K562 (cell line): ENCODE measurements around the gene FBLN2. TPM values are rescaled to one million over a fixed set of nuclear protein-coding genes. Genes with fewer than 3 reads are reported as not detected.

ENCODE experiments used
- ATAC-seq: fragments of 200-7000 bp; cut with Tn5 transposase; 3 replicates; pipeline ENCODE4 v1.9.1; 2020; ENCODE audit warnings: moderate library complexity
- BruUV-seq: library from RNA; stranded (reverse); fragments of 400-500 nt; replicated peaks from 2 replicates; lab custom pipeline; 2021; lab: Mats Ljungman, UMichigan
- CTCF ChIA-PET: fragments of 300-600 bp; formaldehyde crosslinking; extraction: SDS; loops from one replicate; lab custom pipeline; 2021; ENCODE audit warnings: low intra/inter-chr PET ratio; lab: Yijun Ruan, JAX
- POLR2A ChIA-PET: fragments of 300-600, 350-650 bp; sonication (Branson Sonifier 250); formaldehyde crosslinking; extraction: SDS; loops from one replicate; lab custom pipeline; 2021; ENCODE audit warnings: antibody characterized with exemption, inconsistent platforms; lab: Yijun Ruan, JAX
- DNase-seq, 4 experiments: peaks; one replicate each; pipeline versions ENCODE4 v3.0.0 to v3.0.0-alpha.2; 2011 to 2018; ENCODE audit warnings: low spot score in 3 of 4, mixed read lengths in 3 of 4; ENCODE audit errors: extremely low read depth in 1 of 4
- FAIRE-seq: peaks from 2 replicates; lab custom pipeline; 2011; peaks lifted over from hg19 to GRCh38; lab: Jason Lieb, UNC
- H2AFZ ChIP-seq: 2 replicates; pipeline ENCODE4 v1.6.0; 2011; ENCODE audit warnings: low read depth, low read length, control low read depth, inconsistent platforms
- H3K27ac ChIP-seq: fragments of 200-600 bp; 3 replicates; pipeline ENCODE4 v1.8.0; 2011; ENCODE audit warnings: low read depth, mild to moderate bottlenecking, control low read depth, inconsistent platforms, low read length, moderate library complexity, mixed read lengths; ENCODE audit errors: extremely low read depth
- H3K27me3 ChIP-seq, 2 experiments: fragments of 300-600 bp in 1 of 2; 2 replicates in 1 of 2; 3 replicates in 1 of 2; pipeline versions ENCODE4 v1.6.0 to v1.8.0; 2011; ENCODE audit warnings: inconsistent platforms in 2 of 2, low read length in 2 of 2, mild to moderate bottlenecking in 1 of 2, mixed read lengths in 1 of 2, moderate library complexity in 1 of 2; ENCODE audit not compliant: control insufficient read depth in 2 of 2, insufficient read depth in 2 of 2
- H3K36me3 ChIP-seq: fragments of 300-600 bp; 3 replicates; pipeline ENCODE4 v1.8.0; 2011; ENCODE audit warnings: mild to moderate bottlenecking, low read length, inconsistent platforms; ENCODE audit not compliant: control insufficient read depth, insufficient read depth
- H3K4me1 ChIP-seq, 2 experiments: fragments of 200-600 bp in 1 of 2; replicated peaks in 1 of 2; 2 replicates in 1 of 2; 3 replicates in 1 of 2; pipeline versions ENCODE4 v1.5.1 to v1.8.0; 2011; ENCODE audit warnings: inconsistent platforms in 2 of 2, low read length in 2 of 2, mild to moderate bottlenecking in 1 of 2, mixed read lengths in 1 of 2, moderate library complexity in 1 of 2; ENCODE audit not compliant: control insufficient read depth in 2 of 2, insufficient read depth in 2 of 2
- H3K4me2 ChIP-seq: 2 replicates; pipeline ENCODE4 v1.6.1; 2011; ENCODE audit warnings: low read length, control low read depth, inconsistent platforms, mixed read lengths; ENCODE audit not compliant: insufficient read depth
- H3K4me3 ChIP-seq: fragments of 200-600 bp; sonication (generic), shearing (Covaris generic); 2 replicates; pipeline ENCODE4 v1.5.1; 2016; ENCODE audit warnings: control low read depth, inconsistent platforms
- H3K79me2 ChIP-seq: fragments of 200-600 bp; 3 replicates; pipeline ENCODE4 v1.8.0; 2011; ENCODE audit warnings: low read length, inconsistent platforms; ENCODE audit not compliant: control insufficient read depth, insufficient read depth
- H3K9ac ChIP-seq, 2 experiments: 2 replicates each; pipeline versions ENCODE4 v1.6.0 to v1.6.1; 2011; ENCODE audit warnings: low read depth in 2 of 2, low read length in 2 of 2, control low read depth in 1 of 2, inconsistent platforms in 1 of 2, mild to moderate bottlenecking in 1 of 2, mixed read lengths in 1 of 2; ENCODE audit not compliant: insufficient read depth in 1 of 2
- H3K9me1 ChIP-seq: one replicate; pipeline ENCODE4 v1.6.0; 2011; ENCODE audit warnings: inconsistent platforms, mild to moderate bottlenecking, low read length, moderate library complexity; ENCODE audit not compliant: control insufficient read depth, insufficient read depth
- H3K9me3 ChIP-seq: replicated peaks from 2 replicates; pipeline ENCODE4 v1.5.1; 2011; ENCODE audit warnings: low read depth, low read length, inconsistent platforms; ENCODE audit not compliant: control insufficient read depth, insufficient read depth
- H4K20me1 ChIP-seq: replicated peaks from 2 replicates; pipeline ENCODE4 v1.6.1; 2011; ENCODE audit warnings: low read length, inconsistent platforms, mixed read lengths; ENCODE audit not compliant: control insufficient read depth, insufficient read depth
- ATF7 ChIP-seq: fragments of 450-650 bp; IDR thresholded peaks from 2 replicates; pipeline ENCODE4 v1.7.1; 2014; ENCODE audit warnings: mild to moderate bottlenecking, moderate library complexity
- RBM25 ChIP-seq: fragments of 200-400 bp; formaldehyde crosslinking; IDR thresholded peaks from 2 replicates; pipeline ENCODE4 v1.6.1; 2018; ENCODE audit warnings: low read length, low read depth, moderate library complexity; ENCODE audit not compliant: severe bottlenecking
- TFE3 ChIP-seq: fragments of 450-650 bp; formaldehyde crosslinking; IDR thresholded peaks from 2 replicates; pipeline ENCODE4 v1.4.0; 2020; ENCODE audit warnings: mild to moderate bottlenecking, mixed read lengths
- WGBS: fragments of 100-300 bp; shearing (Covaris generic); methylation state at CpG from one replicate; pipeline ENCODE4 v1.1.6; 2016; ENCODE audit warnings: low coverage, mixed read lengths; ENCODE audit not compliant: insufficient coverage; ENCODE audit errors: missing lambda C conversion rate; 5-methylcytosine and 5-hydroxymethylcytosine counted together
- in situ Hi-C: fragments of 300-500 bp; cut with MboI; formaldehyde crosslinking; loops from 4 replicates; pipeline ENCODE4 v1.15.0; 2018; ENCODE audit warnings: inconsistent platforms, mixed read lengths
- intact Hi-C: fragments of 100-400 bp; cut with micrococcal nuclease; formaldehyde crosslinking; loops from 2 replicates; pipeline ENCODE4 v1.14.2; 2022
- polyA plus RNA-seq, 8 experiments: library from polyadenylated mRNA; depleted of rRNA in 4 of 8; stranded (reverse) in 5 of 8; unstranded in 3 of 8; fragments of >200 nt; fragmentation: Nextera tagmentation in 2 of 8; fragmentation: Illumina TruSeq in 1 of 8; extraction: Ambion mirVana in 2 of 8; extraction: Trizol in 1 of 8; gene quantifications; 2 replicates each; pipeline versions ENCODE4 v1.2.1 to v1.2.3, GENCODE V29; 2011 to 2014; ENCODE audit warnings: inconsistent platforms in 1 of 8, missing spikeins in 1 of 8
- total RNA-seq, 7 experiments: library from RNA; depleted of rRNA in 6 of 7; stranded (reverse); fragments of >200 nt in 6 of 7; fragmentation: Illumina TruSeq in 2 of 7; extraction: Trizol in 2 of 7; gene quantifications; 2 replicates each; pipeline versions ENCODE4 v1.2.1 to v1.2.3, GENCODE V29; 2011 to 2021; ENCODE audit warnings: low replicate concordance in 1 of 7

FBLN2 gene
- total and polyA plus RNA-seq, 9 of the 15 experiments (the other 6 are each of a cell fraction or from before 2014, with no cell fraction given), result 0.03 to 0.10 (median 0.04) TPM; not detected in 6

- no TSS peak for BruUV-seq
- intact Hi-C loops, result no loop called here
- FAIRE-seq (no peak), DNase-seq (no peak), ATAC-seq (no peak)
- CTCF ChIA-PET, result no interaction called here
- Histone ChIP-seq H3K4me3 (no peak overlapping the region), H3K79me2 (no peaks in the 10 kb centered on the region), H3K9me1 (no peaks in the 10 kb centered on the region), H4K20me1 (peaks cover 20% of the 10 kb centered on the region; the same call in 1 of the 2 replicates), H2AFZ (no peak overlapping the region), H3K27me3 (peaks cover 67 to 87% of the 10 kb centered on the region in 2 experiments), H3K27ac (no peak overlapping the region), H3K36me3 (no peaks in the 10 kb centered on the region), H3K9ac (no peak overlapping the region), H3K9me3 (no peaks in the 10 kb centered on the region), H3K4me1 (peaks cover 0 to 21% of the 10 kb centered on the region in 2 experiments; a peak in 2 of 5 replicates), H3K4me2 (no peak overlapping the region)
- in situ Hi-C loops, result no loop called here
- TF ChIP-seq ATF7 (no peak), TFE3 (peak; percentile 87), RBM25 (peak; percentile 60)
- WGBS, result 6% methylated on average over 6 of the region's 6 CpGs
- POLR2A ChIA-PET, result interaction anchor here (0.5 to 1.1 kb wide), 4 partner anchors 14 to 366 kb away, joined by 3 to 5 read pairs (median 3); no protein-coding TSS in a partner anchor
These were observed 34.1 kb upstream of the FBLN2 start for GRCh38 chr3:13514639-13515435.
